ENCODE measurements around the gene HINFP. TPM values are rescaled to one million over a fixed set of nuclear protein-coding genes. Genes with fewer than 3 reads are reported as not detected.

Gene HINFP
- total and polyA plus RNA-seq, 9 donors = 15.2 to 27.9 (median 22.4) TPM

DNA sequence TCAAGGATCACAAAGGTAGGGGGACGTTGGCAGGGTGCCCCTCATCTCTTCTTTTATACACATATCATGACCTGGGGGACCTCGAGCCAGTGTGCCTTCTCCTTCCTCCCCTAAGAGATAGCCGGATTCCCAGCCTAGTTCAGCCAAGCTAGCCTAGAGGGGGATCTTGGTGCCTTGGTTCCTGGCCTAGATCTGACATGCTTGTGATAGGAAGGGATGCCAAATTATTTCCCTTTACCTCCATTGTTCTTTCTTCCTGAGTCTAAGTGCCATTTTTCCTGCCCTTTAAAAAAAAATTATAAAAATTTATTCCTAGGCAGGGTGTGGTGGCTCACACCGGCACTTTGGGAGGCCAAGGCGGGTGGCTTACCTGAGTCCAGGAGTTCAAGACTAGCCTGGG, 7.0 kb upstream of the HINFP start:
- Histone ChIP-seq H3K4me1 (ENCODE audit: insufficient read depth) (no peaks in the 10 kb centered on the region), H3K9me3 (no peaks in the 10 kb centered on the region), H3K27me3 (no peaks in the 10 kb centered on the region), H3K27ac (no peak overlapping the region), H3K4me3 (no peak overlapping the region), H3K36me3 (no peaks in the 10 kb centered on the region)
- intact Hi-C loops (cut with DNase I) = no loop called here
- 87 to 90% (median 89%) methylated on average over 5 of the region's 5 CpGs for WGBS, 3 donors
- TF ChIP-seq POLR2A (IDR thresholded peaks at IDR 0.05) (no peak), EP300 (IDR thresholded peaks at IDR 0.05) (no peak)
- TF ChIP-seq, protein P1, sequence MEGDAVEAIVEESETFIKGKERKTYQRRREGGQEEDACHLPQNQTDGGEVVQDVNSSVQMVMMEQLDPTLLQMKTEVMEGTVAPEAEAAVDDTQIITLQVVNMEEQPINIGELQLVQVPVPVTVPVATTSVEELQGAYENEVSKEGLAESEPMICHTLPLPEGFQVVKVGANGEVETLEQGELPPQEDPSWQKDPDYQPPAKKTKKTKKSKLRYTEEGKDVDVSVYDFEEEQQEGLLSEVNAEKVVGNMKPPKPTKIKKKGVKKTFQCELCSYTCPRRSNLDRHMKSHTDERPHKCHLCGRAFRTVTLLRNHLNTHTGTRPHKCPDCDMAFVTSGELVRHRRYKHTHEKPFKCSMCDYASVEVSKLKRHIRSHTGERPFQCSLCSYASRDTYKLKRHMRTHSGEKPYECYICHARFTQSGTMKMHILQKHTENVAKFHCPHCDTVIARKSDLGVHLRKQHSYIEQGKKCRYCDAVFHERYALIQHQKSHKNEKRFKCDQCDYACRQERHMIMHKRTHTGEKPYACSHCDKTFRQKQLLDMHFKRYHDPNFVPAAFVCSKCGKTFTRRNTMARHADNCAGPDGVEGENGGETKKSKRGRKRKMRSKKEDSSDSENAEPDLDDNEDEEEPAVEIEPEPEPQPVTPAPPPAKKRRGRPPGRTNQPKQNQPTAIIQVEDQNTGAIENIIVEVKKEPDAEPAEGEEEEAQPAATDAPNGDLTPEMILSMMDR (IDR thresholded peaks at IDR 0.05) = no peak
- DNase-seq = no peak

DNA sequence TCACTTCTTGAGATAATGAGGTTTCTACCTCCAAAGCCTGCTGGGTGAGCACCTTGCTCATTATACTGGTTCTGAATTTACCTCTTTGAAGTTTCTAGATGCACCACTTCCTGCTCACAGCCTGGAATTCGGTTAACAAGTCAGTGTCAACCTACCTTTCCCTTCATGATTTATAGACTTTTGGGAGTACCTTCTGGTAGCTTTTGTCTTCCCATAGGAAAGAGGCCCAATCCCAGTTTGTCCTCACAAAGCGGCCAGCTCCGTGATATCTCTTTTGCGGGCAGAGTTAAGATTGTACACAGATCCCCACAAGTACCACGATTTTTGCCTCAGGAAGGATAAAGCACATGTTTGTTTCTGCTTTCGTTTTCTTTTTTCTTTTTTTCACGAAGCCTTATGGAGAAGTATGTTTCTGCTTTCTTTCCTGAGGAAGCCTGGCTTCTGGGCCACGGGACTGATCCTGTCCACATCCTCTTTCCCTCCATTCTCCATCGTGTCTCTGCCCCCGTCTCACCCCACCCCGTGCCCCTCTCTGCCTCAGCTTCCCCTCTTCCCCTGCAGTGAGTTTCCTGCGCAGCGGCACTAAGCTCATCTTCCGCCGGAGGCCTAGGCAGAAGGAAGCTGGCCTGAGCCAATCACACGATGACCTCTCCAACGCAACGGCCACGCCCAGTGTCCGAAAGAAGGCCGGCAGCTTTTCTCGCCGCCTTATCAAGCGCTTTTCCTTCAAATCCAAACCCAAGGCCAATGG, 5.7 kb upstream of the HINFP start:
- 65 to 69% (median 66%) methylated on average over 24 of the region's 24 CpGs for WGBS, 3 donors
- H3K9me3 ChIP-seq = no peaks in the 10 kb centered on the region
- H3K36me3 ChIP-seq = no peaks in the 10 kb centered on the region
- H3K27me3 ChIP-seq = no peaks in the 10 kb centered on the region
- H3K4me1 ChIP-seq (ENCODE audit: insufficient read depth) = peaks cover 2% of the 10 kb centered on the region
- no peak overlapping the region for H3K4me3 ChIP-seq
- H3K27ac ChIP-seq = no peak overlapping the region
- no peak for DNase-seq
- intact Hi-C loops (cut with DNase I) = no loop called here
- TF ChIP-seq POLR2A (IDR thresholded peaks at IDR 0.05) (no peak), EP300 (IDR thresholded peaks at IDR 0.05) (no peak)
- TF ChIP-seq, protein P1 (IDR thresholded peaks at IDR 0.05) = no peak

DNA sequence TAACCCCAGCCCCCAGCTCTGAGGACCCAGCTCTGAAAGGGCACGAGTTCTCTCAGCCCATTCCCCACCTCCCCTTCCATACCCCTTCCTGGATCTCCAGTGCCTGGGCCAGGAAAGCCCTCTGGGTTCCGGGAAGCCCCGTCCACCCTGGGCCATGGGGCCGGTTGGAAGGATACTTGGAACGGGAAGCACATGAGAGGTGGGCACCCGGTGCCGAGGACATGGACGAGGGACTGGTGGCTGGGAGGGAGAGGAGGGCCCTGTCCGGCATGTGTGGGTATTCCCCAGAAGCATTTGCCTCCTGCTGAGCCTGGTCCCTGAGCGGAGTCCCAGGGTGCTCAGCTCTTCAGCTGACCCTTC, 5.2 kb upstream of the HINFP start:
- DNase-seq = no peak
- intact Hi-C loops (cut with DNase I) = no loop called here
- Histone ChIP-seq H3K4me3 (no peak overlapping the region), H3K9me3 (no peaks in the 10 kb centered on the region), H3K27me3 (no peaks in the 10 kb centered on the region), H3K27ac (no peak overlapping the region), H3K36me3 (no peaks in the 10 kb centered on the region), H3K4me1 (ENCODE audit: insufficient read depth) (peaks cover 2% of the 10 kb centered on the region)
- 78 to 89% (median 82%) methylated on average over 10 of the region's 10 CpGs for WGBS, 3 donors
- TF ChIP-seq POLR2A (IDR thresholded peaks at IDR 0.05) = no peak
- TF ChIP-seq, protein P1 (IDR thresholded peaks at IDR 0.05) = no peak
- TF ChIP-seq EP300 (IDR thresholded peaks at IDR 0.05) = no peak

DNA sequence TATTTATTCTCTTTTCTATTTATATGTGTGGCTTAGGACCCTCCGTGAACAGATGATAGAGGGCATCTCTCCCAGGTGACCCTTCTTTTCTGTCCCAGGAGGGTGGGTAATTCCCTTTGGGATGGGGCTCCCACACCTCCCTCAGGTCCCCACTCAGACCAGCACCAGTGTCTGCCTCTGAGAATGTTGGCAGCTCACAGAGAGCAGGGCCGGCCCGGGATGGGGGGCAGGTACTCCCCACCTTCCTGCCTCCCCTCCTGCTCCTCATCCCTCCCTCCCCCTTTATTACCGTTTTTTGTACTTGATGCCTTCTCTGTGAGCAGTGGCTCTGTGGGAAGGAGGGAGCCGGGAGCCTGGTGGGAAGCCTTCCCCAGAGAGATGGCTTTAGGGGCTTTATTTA, 4.8 kb upstream of the HINFP start:
- WGBS, 3 donors = 63 to 65% (median 64%) methylated on average over 5 of the region's 5 CpGs
- Histone ChIP-seq H3K9me3 (no peaks in the 10 kb centered on the region), H3K4me3 (no peak overlapping the region), H3K36me3 (no peaks in the 10 kb centered on the region), H3K4me1 (ENCODE audit: insufficient read depth) (peaks cover 2% of the 10 kb centered on the region), H3K27me3 (no peaks in the 10 kb centered on the region), H3K27ac (no peak overlapping the region)
- intact Hi-C loops (cut with DNase I) = no loop called here
- no peak for TF ChIP-seq POLR2A (IDR thresholded peaks at IDR 0.05)
- no peak for TF ChIP-seq EP300 (IDR thresholded peaks at IDR 0.05)
- TF ChIP-seq, protein P1 (IDR thresholded peaks at IDR 0.05) = no peak
- DNase-seq = no peak
